Effector memory CD8-positive, alpha-beta T cell (primary cell): ENCODE measurements around the gene PPP1CB.

Experiments used
- ATAC-seq: fragments of 150-1000 bp; cut with Tn5 transposase; replicated peaks from 2 replicates; pipeline ENCODE4 v1.10.0; 2021; ENCODE audit warnings: mild to moderate bottlenecking, moderate library complexity
- DNase-seq, 3 experiments: peaks; one replicate each; pipeline ENCODE4 v3.0.0; 2021
- H3K27ac Mint-ChIP-seq, 2 donors: one replicate each; pipeline ENCODE4 v1.8.0; 2022; ENCODE audit warnings: mild to moderate bottlenecking in 2 of 2, mixed read lengths in 2 of 2, moderate library complexity in 2 of 2
- H3K27me3 Mint-ChIP-seq, 2 donors: one replicate each; pipeline ENCODE4 v1.8.0; 2022; ENCODE audit warnings: mixed read lengths in 2 of 2
- H3K36me3 Mint-ChIP-seq: one replicate; pipeline ENCODE4 v1.8.0; 2022; ENCODE audit warnings: mild to moderate bottlenecking, moderate library complexity, mixed read lengths; ENCODE audit not compliant: insufficient read depth
- H3K4me1 Mint-ChIP-seq, 2 donors: one replicate each; pipeline ENCODE4 v1.8.0; 2022; ENCODE audit warnings: low read depth in 2 of 2, mixed read lengths in 2 of 2
- H3K4me3 Mint-ChIP-seq, 2 donors: one replicate each; pipeline ENCODE4 v1.8.0; 2022; ENCODE audit warnings: mild to moderate bottlenecking in 2 of 2, mixed read lengths in 2 of 2, moderate library complexity in 2 of 2
- H3K9me3 Mint-ChIP-seq, 2 donors: one replicate each; pipeline ENCODE4 v1.8.0; 2022; ENCODE audit warnings: mixed read lengths in 2 of 2

Gene PPP1CB

DNA sequence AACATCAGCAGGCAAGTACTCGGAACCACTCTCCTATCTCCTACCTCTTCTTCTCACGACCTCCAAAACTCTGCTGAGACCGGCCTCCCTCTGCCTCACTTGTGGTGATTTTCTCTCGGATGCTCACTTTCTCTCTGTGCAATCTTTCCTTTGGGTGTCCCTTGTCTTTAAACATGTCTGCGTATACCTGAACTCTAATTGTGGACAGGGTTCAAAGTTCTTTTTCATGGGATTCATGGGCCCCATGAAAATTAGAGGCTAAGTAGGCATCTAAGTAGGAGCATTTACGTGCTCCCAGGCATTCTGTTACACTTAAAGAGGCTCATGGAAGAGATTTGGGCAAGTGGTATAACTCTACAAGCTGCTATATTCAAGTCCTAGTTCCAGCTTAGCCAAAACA is 2.1 kb upstream of the PPP1CB start:
- Mint-ChIP-seq H3K4me1 (peaks cover 30 to 32% of the 10 kb centered on the region in 2 donors), H3K36me3 (peaks cover 28% of the 10 kb centered on the region), H3K4me3 (no peak overlapping the region), H3K27ac (peak overlapping the region; percentile 98), H3K9me3 (no peaks in the 10 kb centered on the region), H3K27me3 (no peaks in the 10 kb centered on the region)
- ATAC-seq (no peak), DNase-seq (no peak)

GRCh38 chr2:28750316-28751251 is 1.0 kb upstream of the PPP1CB start:
- Mint-ChIP-seq H3K27ac (peak overlapping the region; percentile 98), H3K4me1 (peaks cover 41% of the 10 kb centered on the region in 2 donors), H3K4me3 (peak overlapping the region; percentile 96), H3K36me3 (peaks cover 35% of the 10 kb centered on the region), H3K9me3 (no peaks in the 10 kb centered on the region), H3K27me3 (no peaks in the 10 kb centered on the region)
- DNase-seq (peak in 1 of 3 experiments; percentile 6), ATAC-seq (peak; percentile 20)

DNA sequence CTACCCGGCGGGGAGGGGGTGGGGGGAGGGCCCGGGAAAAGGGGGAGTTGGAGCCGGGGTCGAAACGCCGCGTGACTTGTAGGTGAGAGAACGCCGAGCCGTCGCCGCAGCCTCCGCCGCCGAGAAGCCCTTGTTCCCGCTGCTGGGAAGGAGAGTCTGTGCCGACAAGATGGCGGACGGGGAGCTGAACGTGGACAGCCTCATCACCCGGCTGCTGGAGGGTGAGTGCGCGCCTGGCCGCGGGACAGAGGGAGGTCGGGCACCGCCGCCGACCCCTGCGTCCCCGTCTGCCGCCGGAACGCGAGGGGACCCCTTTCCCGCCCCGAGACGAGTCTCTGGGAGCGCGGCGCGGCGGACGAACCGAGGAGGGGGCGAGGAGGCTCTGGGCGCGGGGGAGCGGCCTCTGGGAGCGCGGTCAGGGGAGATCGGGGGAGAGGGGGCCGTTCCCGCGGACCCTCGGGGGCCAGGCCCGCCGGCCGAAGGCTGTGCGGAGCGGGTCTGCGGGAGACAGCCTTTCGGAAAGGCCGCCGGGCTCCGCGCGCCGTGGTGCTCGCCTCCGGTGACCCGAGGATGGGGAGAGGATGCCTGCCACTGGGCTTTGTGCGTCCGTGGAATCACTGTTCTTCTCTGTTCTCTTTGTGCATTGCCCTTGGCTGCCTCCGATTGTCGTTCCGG is 463 bp downstream of the PPP1CB start:
- Mint-ChIP-seq H3K27ac (peak overlapping the region; percentile 98), H3K27me3 (no peaks in the 10 kb centered on the region), H3K36me3 (peaks cover 37% of the 10 kb centered on the region), H3K4me3 (peak overlapping the region; percentile 96), H3K4me1 (peaks cover 50 to 53% of the 10 kb centered on the region in 2 donors), H3K9me3 (no peaks in the 10 kb centered on the region)
- peak; percentile 31 for ATAC-seq
- peak; percentile 16 to 34 (median 19) for DNase-seq

DNA sequence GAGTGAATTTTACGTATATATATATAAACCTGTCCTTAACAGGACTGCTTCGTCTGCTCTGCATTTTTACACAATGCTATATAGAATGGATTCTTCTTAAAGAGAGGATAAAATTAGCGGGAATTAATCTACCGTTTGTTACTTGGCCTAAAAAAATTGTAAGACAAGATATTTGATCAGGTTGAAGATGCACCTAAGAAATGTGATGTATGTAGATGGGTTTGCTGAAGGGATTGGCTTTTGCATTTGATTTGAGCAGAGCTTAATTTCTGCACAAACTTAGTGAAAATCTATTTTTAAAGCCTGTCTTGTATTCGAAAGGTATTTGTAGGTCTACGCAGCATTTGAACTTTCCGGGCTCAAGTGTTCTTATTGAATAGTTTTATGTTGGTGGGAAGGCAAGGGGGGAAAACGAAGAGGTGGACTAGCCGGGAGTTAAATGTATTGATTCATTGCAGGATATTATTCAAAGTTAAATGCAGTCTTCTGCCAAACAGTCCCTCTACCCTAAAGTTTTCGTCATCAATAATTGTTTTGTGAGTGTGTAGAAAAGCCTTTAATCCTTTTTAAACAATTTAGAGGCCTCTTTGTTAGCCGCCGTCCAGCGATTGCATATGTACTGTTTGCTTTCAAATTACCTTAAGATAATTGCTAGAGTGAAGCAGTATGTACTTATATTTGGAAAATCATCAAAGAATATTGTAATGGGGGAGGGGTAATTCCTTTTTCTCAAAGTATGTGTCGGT is 1.2 kb downstream of the PPP1CB start:
- no peak for ATAC-seq
- no peak for DNase-seq
- no peaks in the 10 kb centered on the region for H3K9me3 Mint-ChIP-seq
- peak overlapping the region; percentile 96 for H3K4me3 Mint-ChIP-seq
- no peaks in the 10 kb centered on the region for H3K27me3 Mint-ChIP-seq
- peaks cover 41% of the 10 kb centered on the region for H3K36me3 Mint-ChIP-seq
- peaks cover 53 to 58% of the 10 kb centered on the region in 2 donors for H3K4me1 Mint-ChIP-seq
- peak overlapping the region; percentile 98 for H3K27ac Mint-ChIP-seq

GRCh38 chr2:28754321-28754720 is 2.7 kb downstream of the PPP1CB start:
- no peak for DNase-seq
- H3K4me3 Mint-ChIP-seq = peak overlapping the region; percentile 96
- peaks cover 53% of the 10 kb centered on the region for H3K36me3 Mint-ChIP-seq
- H3K27ac Mint-ChIP-seq = peak overlapping the region; percentile 56 to 98
- ATAC-seq = no peak
- H3K4me1 Mint-ChIP-seq = peaks cover 47 to 64% of the 10 kb centered on the region in 2 donors
- no peaks in the 10 kb centered on the region for H3K9me3 Mint-ChIP-seq
- no peaks in the 10 kb centered on the region for H3K27me3 Mint-ChIP-seq

DNA sequence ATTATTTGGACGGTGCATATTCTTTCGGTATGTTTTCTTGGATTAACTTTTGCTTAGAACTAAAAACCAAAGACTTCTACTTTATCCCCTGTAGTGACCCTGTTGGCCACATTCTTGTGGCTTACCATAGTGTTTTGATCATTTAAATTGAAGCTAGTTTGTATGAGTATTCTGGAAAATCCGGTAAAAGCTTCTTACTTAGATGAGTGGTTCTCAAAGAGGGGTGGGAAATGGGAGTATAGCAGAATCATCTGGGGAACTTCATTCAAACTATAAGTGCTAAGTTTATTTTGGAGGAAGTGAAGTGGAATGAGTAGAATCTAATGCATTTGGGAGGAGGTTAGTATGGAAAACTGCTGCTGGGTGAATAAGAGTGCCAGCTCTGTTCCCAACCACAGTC is 3.8 kb downstream of the PPP1CB start:
- peaks cover 60% of the 10 kb centered on the region for H3K36me3 Mint-ChIP-seq
- peak overlapping the region; percentile 20 to 96 for H3K4me3 Mint-ChIP-seq
- peak overlapping the region; percentile 11 to 32 for H3K27ac Mint-ChIP-seq
- peaks cover 39 to 57% of the 10 kb centered on the region in 2 donors for H3K4me1 Mint-ChIP-seq
- no peaks in the 10 kb centered on the region for H3K27me3 Mint-ChIP-seq
- ATAC-seq (no peak), DNase-seq (no peak)
- no peaks in the 10 kb centered on the region for H3K9me3 Mint-ChIP-seq

- H3K4me1 Mint-ChIP-seq = peaks cover 34 to 64% of the 10 kb centered on the region in 2 donors
- DNase-seq = no peak
- no peaks in the 10 kb centered on the region for H3K9me3 Mint-ChIP-seq
- H3K27me3 Mint-ChIP-seq = no peaks in the 10 kb centered on the region
- ATAC-seq = no peak
- peak overlapping the region in 1 of 2 donors; percentile 13 for H3K4me3 Mint-ChIP-seq
- H3K36me3 Mint-ChIP-seq = peaks cover 54% of the 10 kb centered on the region
- no peak overlapping the region for H3K27ac Mint-ChIP-seq
These were observed 6.8 kb downstream of the PPP1CB start for GRCh38 chr2:28758459-28758858.

DNA sequence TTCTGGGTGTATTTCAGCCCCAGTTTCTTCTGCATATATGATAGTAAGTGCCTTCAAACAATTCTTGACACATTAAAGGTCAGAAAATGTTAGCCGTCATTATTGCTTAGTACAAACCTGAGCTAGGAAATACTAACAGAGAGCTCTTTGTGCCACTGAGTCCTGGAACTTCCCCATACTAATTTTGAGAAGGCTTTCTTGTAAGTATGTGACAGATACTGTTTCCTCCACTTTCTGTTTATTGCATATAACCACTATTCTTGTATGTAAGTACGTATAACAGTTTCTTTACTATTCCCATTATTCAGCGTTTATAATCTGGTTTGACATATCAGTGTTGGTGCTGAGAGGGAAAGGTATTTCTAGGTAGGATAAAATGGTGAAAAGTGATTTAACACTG is 9.8 kb downstream of the PPP1CB start:
- Mint-ChIP-seq H3K36me3 (peaks cover 55% of the 10 kb centered on the region), H3K4me1 (peaks cover 40 to 71% of the 10 kb centered on the region in 2 donors), H3K27me3 (no peaks in the 10 kb centered on the region), H3K4me3 (peak overlapping the region in 1 of 2 donors; percentile 46), H3K27ac (peak overlapping the region in 1 of 2 donors; percentile 46), H3K9me3 (no peaks in the 10 kb centered on the region)
- ATAC-seq (no peak), DNase-seq (no peak)

DNA sequence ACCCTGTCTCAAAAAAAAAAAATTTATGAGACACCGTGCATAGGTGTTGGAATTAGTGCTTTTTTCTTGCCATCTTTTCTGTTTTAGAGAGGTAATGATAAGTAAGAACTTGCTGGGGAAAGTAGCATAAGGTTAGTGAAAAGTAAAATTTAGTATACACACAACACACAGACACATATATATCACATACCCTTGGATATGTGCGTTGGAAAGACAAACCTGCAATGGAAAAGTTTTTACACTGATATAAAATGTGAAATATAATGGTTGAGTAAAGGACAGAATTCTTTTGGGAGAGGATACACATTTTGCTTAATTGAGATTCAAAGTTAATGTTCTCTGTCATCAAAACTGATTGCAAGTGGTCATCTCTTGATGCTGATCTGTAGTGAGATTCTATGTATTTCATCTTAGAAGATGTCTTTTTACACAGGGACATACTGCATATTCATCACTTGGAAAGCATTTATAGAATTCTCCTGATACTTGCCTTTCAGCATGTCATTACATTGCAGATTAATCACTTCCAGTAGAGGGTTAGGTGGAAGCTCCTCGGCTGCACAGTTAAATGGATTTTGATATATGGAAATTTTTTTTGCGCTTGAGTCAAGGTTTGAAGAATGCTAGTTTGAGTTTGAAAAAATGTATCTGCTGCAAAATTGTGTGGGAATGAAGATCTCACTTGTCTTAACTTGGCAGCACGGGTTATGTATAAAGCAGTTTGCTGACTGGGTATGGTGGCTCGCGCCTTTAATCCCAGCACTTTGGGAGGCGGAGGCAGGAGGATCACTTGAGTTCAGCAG is 13.5 kb downstream of the PPP1CB start:
- DNase-seq (no peak), ATAC-seq (no peak)
- Mint-ChIP-seq H3K4me1 (peaks cover 48 to 74% of the 10 kb centered on the region in 2 donors), H3K27me3 (no peaks in the 10 kb centered on the region), H3K27ac (peak overlapping the region in 1 of 2 donors; percentile 39), H3K4me3 (peak overlapping the region; percentile 21 to 50), H3K9me3 (no peaks in the 10 kb centered on the region), H3K36me3 (peaks cover 50% of the 10 kb centered on the region)

DNA sequence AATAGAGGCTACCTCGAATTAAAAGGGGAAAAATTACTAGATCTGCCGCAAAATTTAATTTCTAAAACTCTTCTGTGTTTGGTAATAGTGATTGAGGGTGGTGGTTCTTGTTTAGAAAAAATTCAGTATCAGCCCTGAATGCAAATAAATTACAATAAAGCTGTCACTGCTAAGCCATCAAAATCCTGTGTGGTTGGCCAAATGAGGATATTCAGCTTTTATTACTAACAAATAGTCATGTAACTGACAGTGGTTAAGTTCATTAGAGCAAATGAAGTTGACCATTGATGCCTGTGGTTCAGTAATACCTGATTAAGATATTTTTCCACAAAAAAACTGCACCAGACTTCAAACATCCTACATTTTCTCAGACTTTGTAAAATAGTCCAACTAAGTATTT is 14.4 kb downstream of the PPP1CB start:
- Mint-ChIP-seq H3K9me3 (no peaks in the 10 kb centered on the region), H3K4me1 (peaks cover 50 to 78% of the 10 kb centered on the region in 2 donors), H3K27ac (no peak overlapping the region), H3K36me3 (peaks cover 47% of the 10 kb centered on the region), H3K27me3 (no peaks in the 10 kb centered on the region), H3K4me3 (no peak overlapping the region)
- no peak for ATAC-seq
- no peak for DNase-seq

- Mint-ChIP-seq H3K4me3 (no peak overlapping the region), H3K27ac (no peak overlapping the region), H3K27me3 (no peaks in the 10 kb centered on the region), H3K4me1 (peaks cover 55 to 79% of the 10 kb centered on the region in 2 donors), H3K9me3 (no peaks in the 10 kb centered on the region), H3K36me3 (peaks cover 50% of the 10 kb centered on the region)
- no peak for ATAC-seq
- no peak for DNase-seq
These were observed 15.7 kb downstream of the PPP1CB start for GRCh38 chr2:28767337-28767736.

- peak overlapping the region; percentile 29 to 45 for H3K27ac Mint-ChIP-seq
- peak overlapping the region in 1 of 2 donors; percentile 20 for H3K4me3 Mint-ChIP-seq
- ATAC-seq (no peak), DNase-seq (no peak)
- H3K9me3 Mint-ChIP-seq = no peaks in the 10 kb centered on the region
- H3K36me3 Mint-ChIP-seq = peaks cover 43% of the 10 kb centered on the region
- peaks cover 56 to 76% of the 10 kb centered on the region in 2 donors for H3K4me1 Mint-ChIP-seq
- no peaks in the 10 kb centered on the region for H3K27me3 Mint-ChIP-seq
These were observed 16.8 kb downstream of the PPP1CB start for GRCh38 chr2:28768422-28768821.
